Muscle of leg (tissue), 11 donors: ENCODE results near the gene COQ8A. TPM values are rescaled to one million over a fixed set of nuclear protein-coding genes. Genes with fewer than 3 reads are reported as not detected.

Source experiments
- DNase-seq: peaks from one replicate; pipeline ENCODE4 v3.0.0; 2013
- H3K27ac ChIP-seq: one replicate; pipeline ENCODE4 v1.5.1; 2013; ENCODE audit warnings: mild to moderate bottlenecking, low read length, control low read depth
- H3K27me3 ChIP-seq: one replicate; pipeline ENCODE4 v1.6.1; 2013; ENCODE audit warnings: low read length; ENCODE audit not compliant: control insufficient read depth, insufficient read depth
- H3K36me3 ChIP-seq: one replicate; pipeline ENCODE4 v1.6.1; 2013; ENCODE audit warnings: low read length; ENCODE audit not compliant: control insufficient read depth, insufficient read depth
- H3K4me1 ChIP-seq: one replicate; pipeline ENCODE4 v1.6.1; 2013; ENCODE audit warnings: low read length; ENCODE audit not compliant: control insufficient read depth, insufficient read depth
- H3K4me3 ChIP-seq: one replicate; pipeline ENCODE4 v1.5.1; 2013; ENCODE audit warnings: low read length, control low read depth
- H3K9me3 ChIP-seq: replicated peaks from 2 replicates; pipeline ENCODE4 v1.6.1; 2013; ENCODE audit warnings: low read depth, low read length; ENCODE audit not compliant: control insufficient read depth
- WGBS: methylation state at CpG from one replicate; pipeline ENCODE4 v1.1.5; 2013; ENCODE audit warnings: missing lambda C conversion rate; ENCODE audit not compliant: insufficient coverage; 5-methylcytosine and 5-hydroxymethylcytosine counted together
- polyA plus RNA-seq, 8 donors: library from polyadenylated mRNA; unstranded; fragments of 120-200 nt; gene quantifications; one replicate each; pipeline versions ENCODE4 v1.2.1 to v1.2.3, GENCODE V29; 2013; ENCODE audit warnings: inconsistent platforms in 1 of 8, low replicate concordance in 1 of 8; ENCODE audit not compliant: insufficient read length in 8 of 8, insufficient read depth in 1 of 8
- total RNA-seq: library from RNA; stranded (reverse); fragments of 120-200 nt; gene quantifications from one replicate; pipeline ENCODE4 v1.2.4, GENCODE V29; 2013

Gene COQ8A
- total and polyA plus RNA-seq, 9 donors, result 32.7 to 62.0 (median 46.1) TPM

DNA sequence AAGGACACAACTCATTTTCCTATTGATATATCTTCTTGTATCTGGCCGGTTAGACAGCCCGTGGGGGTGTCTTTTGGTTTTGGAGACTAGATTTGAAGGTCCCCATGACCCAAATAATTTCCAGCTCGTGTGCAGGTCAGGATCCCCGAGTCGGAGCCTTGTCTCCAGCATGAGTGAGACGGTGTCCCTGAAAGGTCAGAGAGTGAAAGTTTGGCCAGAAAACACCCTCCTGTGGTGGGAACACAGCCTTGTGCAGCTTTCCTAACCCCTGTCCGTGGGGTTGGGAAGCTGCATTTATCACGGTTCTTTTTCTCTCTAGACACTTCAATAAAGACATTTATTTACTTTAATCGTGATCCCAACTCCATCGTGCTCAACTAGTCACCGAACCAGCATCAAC, 17.6 kb downstream of the COQ8A start:
- peaks cover 2% of the 10 kb centered on the region for H3K4me1 ChIP-seq
- H3K27ac ChIP-seq, result no peak overlapping the region
- peaks cover 4% of the 10 kb centered on the region for H3K36me3 ChIP-seq
- WGBS, result 97% methylated on average over 9 of the region's 11 CpGs
- no peak overlapping the region for H3K4me3 ChIP-seq
- peaks cover 4% of the 10 kb centered on the region for H3K9me3 ChIP-seq
- no peak for DNase-seq
- H3K27me3 ChIP-seq, result no peaks in the 10 kb centered on the region

DNA sequence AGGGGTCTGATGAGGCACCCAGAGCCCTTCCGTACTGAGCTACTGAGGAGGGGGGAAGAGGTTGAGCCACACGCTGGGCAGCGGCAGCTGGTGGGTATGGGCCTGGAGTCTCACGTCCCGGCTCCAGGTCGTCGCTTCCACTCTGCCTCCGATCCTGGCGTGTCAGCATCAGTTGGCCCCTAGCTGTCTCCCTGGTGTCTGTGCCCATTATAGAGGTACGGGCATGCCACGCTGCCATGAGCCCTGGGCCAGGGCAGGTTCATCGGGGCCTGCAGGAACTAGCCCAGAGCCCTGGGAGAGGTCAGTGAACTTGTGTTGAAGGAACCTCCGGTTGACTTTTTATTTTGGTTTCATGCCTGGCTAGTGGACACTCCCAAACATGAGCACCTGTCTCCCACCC, 18.2 kb downstream of the COQ8A start:
- H3K4me3 ChIP-seq, result no peak overlapping the region
- 94% methylated on average over 12 of the region's 13 CpGs for WGBS
- H3K9me3 ChIP-seq, result peaks cover 4% of the 10 kb centered on the region
- H3K27ac ChIP-seq, result no peak overlapping the region
- peaks cover 2% of the 10 kb centered on the region for H3K4me1 ChIP-seq
- no peak for DNase-seq
- peaks cover 7% of the 10 kb centered on the region for H3K36me3 ChIP-seq
- no peaks in the 10 kb centered on the region for H3K27me3 ChIP-seq

DNA sequence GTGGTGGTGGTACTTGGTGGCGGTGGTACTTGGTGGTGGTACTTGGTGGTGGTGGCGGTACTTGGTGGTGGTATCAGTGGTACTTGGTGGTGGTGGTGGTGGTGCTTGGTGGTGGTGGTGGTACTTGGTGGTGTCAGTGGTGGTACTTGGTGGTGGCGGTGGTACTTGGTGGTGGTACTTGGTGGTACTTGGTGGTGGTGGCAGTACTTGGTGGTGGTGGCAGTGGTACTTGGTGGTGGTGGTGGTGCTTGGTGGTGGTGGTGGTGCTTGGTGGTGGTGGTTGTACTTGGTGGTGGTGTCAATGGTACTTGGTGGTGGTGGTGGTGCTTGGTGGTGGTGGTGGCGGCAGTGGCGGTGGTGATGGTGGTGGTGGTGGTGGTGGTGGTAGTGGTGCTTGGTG, 20.2 kb downstream of the COQ8A start:
- Histone ChIP-seq H3K4me3 (no peak overlapping the region), H3K4me1 (peaks cover 9% of the 10 kb centered on the region), H3K9me3 (peaks cover 3% of the 10 kb centered on the region), H3K36me3 (peaks cover 14% of the 10 kb centered on the region), H3K27ac (no peak overlapping the region), H3K27me3 (no peaks in the 10 kb centered on the region)
- 67% methylated on average over 2 of the region's 5 CpGs for WGBS
- DNase-seq, result no peak

DNA sequence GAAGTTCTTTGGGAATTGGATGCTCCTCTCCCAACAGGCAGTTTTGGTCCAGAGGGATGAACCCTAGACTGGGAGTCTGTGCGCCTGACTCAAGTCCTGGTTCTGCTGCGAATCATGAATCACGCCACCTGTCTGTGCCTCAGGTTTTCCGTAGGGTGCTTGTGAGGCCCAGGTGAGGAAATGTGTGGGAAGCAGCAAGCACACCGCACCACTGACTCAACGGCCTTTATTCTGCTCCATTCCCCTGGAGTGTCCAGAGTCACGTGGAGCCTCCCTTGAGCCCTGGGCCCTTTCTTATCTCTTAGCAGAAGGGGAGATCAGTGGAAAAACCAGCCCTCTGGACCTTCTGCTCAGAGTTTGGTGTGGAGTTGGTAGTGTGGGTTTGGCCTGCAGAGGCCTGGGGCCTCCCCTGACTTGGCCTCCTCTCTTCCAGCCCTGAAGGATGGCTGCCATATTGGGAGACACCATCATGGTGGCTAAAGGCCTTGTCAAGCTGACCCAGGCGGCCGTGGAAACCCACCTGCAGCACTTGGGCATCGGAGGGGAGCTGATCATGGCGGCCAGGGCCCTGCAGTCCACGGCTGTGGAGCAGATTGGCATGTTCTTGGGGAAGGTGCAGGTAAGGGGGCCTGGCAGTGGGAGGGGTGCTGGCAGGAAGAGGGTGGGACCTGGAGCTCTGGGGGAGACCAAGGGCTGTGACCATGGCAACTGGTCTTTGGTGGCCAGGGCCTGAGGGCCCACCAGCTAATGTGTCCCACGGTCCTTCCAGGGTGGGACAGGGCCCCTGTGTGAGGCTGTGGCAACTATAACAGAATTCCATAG, 21.1 kb downstream of the COQ8A start:
- H3K36me3 ChIP-seq, result peaks cover 23% of the 10 kb centered on the region
- no peak overlapping the region for H3K4me3 ChIP-seq
- no peak for DNase-seq
- no peaks in the 10 kb centered on the region for H3K9me3 ChIP-seq
- peaks cover 9% of the 10 kb centered on the region for H3K4me1 ChIP-seq
- no peak overlapping the region for H3K27ac ChIP-seq
- WGBS, result 88% methylated on average over 9 of the region's 13 CpGs
- no peaks in the 10 kb centered on the region for H3K27me3 ChIP-seq

DNA sequence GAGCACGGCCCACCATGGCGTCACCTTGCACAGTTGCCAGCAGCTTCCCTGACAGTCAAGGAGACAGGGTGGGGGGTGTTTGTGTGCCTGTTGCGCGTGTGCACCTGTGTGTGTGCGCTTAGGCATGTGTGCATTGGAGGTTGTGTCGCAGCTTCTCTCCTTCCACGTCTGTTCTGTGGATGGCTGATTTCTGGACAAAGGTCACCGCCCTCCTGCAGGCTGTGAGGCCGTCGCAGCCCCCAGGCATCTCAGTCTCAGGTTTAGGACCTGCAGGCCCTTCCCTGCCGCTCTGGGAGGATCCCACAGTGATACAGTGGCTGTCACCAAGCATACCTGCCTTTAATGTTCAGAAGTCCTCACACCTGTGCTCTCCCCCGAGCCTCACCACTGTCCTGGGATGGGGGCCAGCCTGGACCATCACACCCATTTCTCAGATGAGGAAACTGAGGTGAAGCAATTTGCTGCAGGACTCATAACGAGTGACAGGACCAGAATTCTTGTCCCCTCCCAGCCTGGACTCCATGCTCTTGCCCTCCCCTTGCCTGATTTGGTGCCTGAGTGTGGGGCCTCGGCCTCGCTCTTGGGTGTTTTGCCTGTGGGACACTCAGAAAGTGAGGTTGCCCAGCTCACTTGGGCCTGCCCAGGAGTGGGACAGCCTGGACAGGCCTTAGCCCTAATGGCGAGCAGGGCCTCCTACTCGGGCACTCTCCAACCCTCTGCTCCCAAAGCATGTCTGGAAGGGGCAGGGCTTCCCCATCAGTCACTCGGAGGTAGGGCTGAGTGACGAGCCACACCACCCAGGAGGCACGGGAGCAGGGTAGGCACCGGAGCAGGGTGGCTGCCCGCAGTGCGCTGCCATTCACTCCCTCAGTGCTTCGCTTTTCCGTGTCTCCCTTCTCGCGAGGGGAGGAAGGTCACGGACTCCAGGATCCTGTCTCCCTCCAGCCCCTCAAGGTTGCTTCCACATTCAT, 22.6 kb downstream of the COQ8A start:
- Histone ChIP-seq H3K36me3 (peaks cover 28% of the 10 kb centered on the region), H3K4me1 (peaks cover 9% of the 10 kb centered on the region), H3K27me3 (no peaks in the 10 kb centered on the region), H3K4me3 (no peak overlapping the region), H3K9me3 (no peaks in the 10 kb centered on the region), H3K27ac (no peak overlapping the region)
- DNase-seq, result no peak
- 86% methylated on average over 24 of the region's 28 CpGs for WGBS

DNA sequence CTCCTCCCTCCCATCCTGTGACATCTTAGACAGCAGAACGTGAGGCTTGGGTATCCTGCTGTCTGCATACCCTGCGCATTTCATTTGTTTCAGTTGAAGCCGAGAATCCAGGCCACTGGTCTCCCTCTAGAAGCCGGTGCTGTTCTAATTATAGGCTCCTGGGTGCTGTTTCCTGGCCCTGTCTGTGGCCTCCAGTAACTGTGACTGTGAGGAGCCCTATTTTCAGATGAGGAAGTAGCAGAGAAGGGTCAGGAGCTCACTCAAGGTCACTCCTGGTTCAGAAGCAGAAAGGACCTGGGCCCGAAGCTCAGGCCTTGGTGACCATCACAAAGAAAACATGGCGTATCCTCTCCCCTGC, 24.0 kb downstream of the COQ8A start:
- peak overlapping the region; percentile 62 for H3K27ac ChIP-seq
- peak; percentile 48 for DNase-seq

DNA sequence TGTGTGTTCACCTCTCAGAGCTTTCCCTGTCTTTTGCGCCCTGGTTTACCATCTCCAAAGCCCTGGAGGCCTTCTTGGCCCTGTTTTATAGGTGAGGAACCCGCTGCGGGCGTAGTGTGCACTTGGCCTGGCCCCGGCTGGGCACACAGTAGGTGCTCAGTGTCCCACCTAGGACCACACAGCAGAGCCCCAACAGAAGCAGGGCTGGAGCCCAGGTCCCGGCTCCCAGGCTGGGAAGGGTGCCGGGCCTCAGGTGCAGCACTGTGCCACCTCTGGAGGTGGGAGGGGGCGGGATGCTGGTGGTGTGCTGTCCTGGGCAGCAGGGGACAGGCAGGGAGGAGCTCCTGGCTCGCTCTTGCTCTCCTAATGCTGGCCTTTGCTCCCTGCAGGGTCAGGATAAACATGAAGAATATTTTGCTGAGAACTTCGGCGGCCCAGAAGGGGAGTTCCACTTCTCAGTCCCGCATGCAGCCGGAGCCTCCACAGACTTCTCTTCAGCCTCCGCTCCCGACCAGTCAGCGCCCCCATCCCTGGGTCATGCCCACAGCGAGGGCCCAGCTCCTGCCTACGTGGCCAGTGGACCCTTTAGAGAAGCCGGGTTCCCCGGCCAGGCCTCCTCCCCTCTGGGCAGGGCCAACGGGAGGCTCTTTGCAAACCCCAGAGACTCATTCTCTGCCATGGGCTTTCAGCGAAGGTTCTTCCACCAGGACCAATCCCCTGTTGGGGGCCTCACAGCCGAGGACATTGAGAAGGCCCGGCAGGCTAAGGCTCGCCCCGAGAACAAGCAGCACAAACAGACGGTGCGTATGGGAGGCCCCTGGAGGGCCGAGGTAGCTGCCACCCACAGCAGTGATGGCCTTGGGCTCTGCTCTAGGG, 24.8 kb downstream of the COQ8A start:
- peak overlapping the region; percentile 62 for H3K27ac ChIP-seq
- no peaks in the 10 kb centered on the region for H3K27me3 ChIP-seq
- no peaks in the 10 kb centered on the region for H3K9me3 ChIP-seq
- 91% methylated on average over 28 of the region's 29 CpGs for WGBS
- peaks cover 7% of the 10 kb centered on the region for H3K4me1 ChIP-seq
- no peak for DNase-seq
- H3K36me3 ChIP-seq, result peaks cover 28% of the 10 kb centered on the region
- no peak overlapping the region for H3K4me3 ChIP-seq

More for the DNA sequence above, 24.0 kb downstream of the COQ8A start:
- Histone ChIP-seq H3K4me3 (no peak overlapping the region), H3K4me1 (peaks cover 7% of the 10 kb centered on the region), H3K9me3 (no peaks in the 10 kb centered on the region), H3K36me3 (peaks cover 28% of the 10 kb centered on the region), H3K27me3 (no peaks in the 10 kb centered on the region)
- WGBS, result 78% methylated on average over 5 of the region's 6 CpGs

DNA sequence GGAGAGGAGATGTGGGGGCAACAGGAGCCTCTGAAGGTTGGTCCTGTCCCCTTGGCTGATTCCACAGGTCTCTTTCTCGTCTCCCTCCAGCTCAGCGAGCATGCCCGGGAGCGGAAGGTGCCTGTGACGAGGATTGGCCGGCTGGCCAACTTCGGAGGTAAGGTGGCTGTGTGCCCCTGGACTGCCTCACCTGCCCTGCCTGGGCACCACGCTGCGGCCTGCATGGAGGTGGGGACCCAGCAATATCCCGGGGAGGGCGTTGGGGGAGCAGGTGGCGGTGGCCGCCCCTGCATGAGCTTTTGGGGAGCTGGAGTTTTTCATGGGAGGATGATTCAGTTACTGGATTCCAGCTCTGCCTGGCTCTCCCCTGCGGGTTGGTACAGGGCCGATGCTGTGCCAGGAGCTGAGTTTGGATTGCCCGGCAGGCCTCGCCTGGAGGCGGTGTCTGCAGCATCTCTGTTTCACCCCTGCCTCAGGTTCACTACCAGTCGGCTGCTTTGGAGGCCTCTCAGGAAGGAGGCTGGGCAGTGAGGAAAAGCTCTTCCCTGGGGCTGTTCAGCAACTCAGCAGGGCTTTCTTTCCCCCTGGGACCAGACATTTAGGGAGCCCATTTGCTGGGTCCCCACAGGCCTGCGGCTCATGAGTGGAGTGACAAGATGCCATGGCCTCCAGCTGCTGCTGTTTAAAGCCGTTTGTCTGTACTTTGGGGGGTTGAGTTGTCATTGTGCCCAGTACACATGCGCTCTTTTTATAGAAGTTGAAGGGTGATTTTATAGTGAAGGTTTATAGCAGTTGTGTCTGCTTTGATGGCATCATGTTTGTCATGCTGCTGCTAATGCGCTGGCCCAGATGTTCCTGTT, 25.7 kb downstream of the COQ8A start:
- no peak for DNase-seq
- Histone ChIP-seq H3K27ac (no peak overlapping the region), H3K9me3 (no peaks in the 10 kb centered on the region), H3K4me1 (peaks cover 7% of the 10 kb centered on the region), H3K27me3 (no peaks in the 10 kb centered on the region), H3K4me3 (no peak overlapping the region), H3K36me3 (peaks cover 30% of the 10 kb centered on the region)
- 91% methylated on average over 19 of the region's 23 CpGs for WGBS

DNA sequence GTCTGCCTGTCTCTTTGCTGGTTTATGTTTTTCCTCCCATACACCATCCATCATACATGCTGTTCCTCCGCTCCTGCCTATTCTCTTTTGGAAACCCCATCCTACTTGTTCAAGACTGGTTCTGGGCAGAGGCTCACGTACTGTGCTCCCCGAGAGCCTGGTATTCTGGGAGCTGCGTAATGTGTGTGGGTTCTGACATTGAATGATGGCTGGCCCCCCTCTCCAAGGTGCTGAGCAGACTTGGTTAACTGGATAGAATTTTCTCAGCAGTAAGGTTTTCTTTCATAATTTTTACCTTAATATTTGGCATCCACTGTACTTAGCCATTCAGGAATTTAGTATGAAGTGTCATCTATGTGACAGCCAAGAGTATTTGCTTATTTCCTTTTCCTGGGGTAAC, 26.6 kb downstream of the COQ8A start:
- no CpG with 5 or more reads among the region's 4 CpGs for WGBS

More for the DNA sequence above, 26.6 kb downstream of the COQ8A start:
- peaks cover 30% of the 10 kb centered on the region for H3K36me3 ChIP-seq
- no peak overlapping the region for H3K27ac ChIP-seq
- peaks cover 7% of the 10 kb centered on the region for H3K4me1 ChIP-seq
- no peak for DNase-seq
- no peaks in the 10 kb centered on the region for H3K27me3 ChIP-seq
- H3K4me3 ChIP-seq, result no peak overlapping the region
- H3K9me3 ChIP-seq, result peaks cover 5% of the 10 kb centered on the region
